Liver (tissue), 9 donors: ENCODE results near the gene TEX36. TPM values are rescaled to one million over a fixed set of nuclear protein-coding genes. Genes with fewer than 3 reads are reported as not detected.

Experiments used
- DNase-seq: peaks from one replicate; pipeline ENCODE4 v3.0.0-alpha.2; 2017; ENCODE audit warnings: low spot score
- H3K27ac ChIP-seq, 2 donors: one replicate each; pipeline ENCODE4 v1.7.0; 2013; ENCODE audit warnings: inconsistent platforms in 2 of 2, low read length in 2 of 2, control low read depth in 1 of 2, low read depth in 1 of 2, mild to moderate bottlenecking in 1 of 2
- H3K27me3 ChIP-seq, 4 donors: one replicate each; pipeline versions ENCODE4 v1.6.1 to v1.7.0; 2013; ENCODE audit warnings: low read length in 3 of 4, inconsistent platforms in 1 of 4, mild to moderate bottlenecking in 1 of 4, moderate library complexity in 1 of 4; ENCODE audit not compliant: control insufficient read depth in 4 of 4, insufficient read depth in 4 of 4
- H3K36me3 ChIP-seq, 4 donors: one replicate each; pipeline versions ENCODE4 v1.6.1 to v1.7.0; 2013; ENCODE audit warnings: low read length in 3 of 4, mild to moderate bottlenecking in 3 of 4, low read depth in 1 of 4, moderate library complexity in 1 of 4; ENCODE audit not compliant: control insufficient read depth in 4 of 4, insufficient read depth in 3 of 4
- H3K4me1 ChIP-seq, 4 donors: one replicate each; pipeline versions ENCODE4 v1.6.1 to v1.7.0; 2013; ENCODE audit warnings: low read length in 3 of 4, mild to moderate bottlenecking in 3 of 4, moderate library complexity in 1 of 4; ENCODE audit not compliant: control insufficient read depth in 4 of 4, insufficient read depth in 4 of 4
- H3K4me3 ChIP-seq, 3 donors: one replicate each; pipeline versions ENCODE4 v1.6.1 to v1.7.0; 2013; ENCODE audit warnings: low read length in 3 of 3, control low read depth in 1 of 3, low read depth in 1 of 3, mild to moderate bottlenecking in 1 of 3
- H3K9ac ChIP-seq, 2 donors: one replicate each; pipeline ENCODE4 v1.7.0; 2013; ENCODE audit warnings: low read length in 2 of 2, mild to moderate bottlenecking in 2 of 2, moderate library complexity in 2 of 2, control low read depth in 1 of 2, low read depth in 1 of 2
- H3K9me3 ChIP-seq, 4 donors: one replicate each; pipeline versions ENCODE4 v1.6.1 to v1.7.0; 2013; ENCODE audit warnings: low read length in 3 of 4; ENCODE audit not compliant: control insufficient read depth in 4 of 4
- EGR1 ChIP-seq, 2 donors: IDR thresholded peaks; 2 replicates each; pipeline ENCODE4 v1.6.1; 2016 to 2018; ENCODE audit warnings: antibody characterized with exemption in 2 of 2, low read depth in 2 of 2
- GABPA ChIP-seq, 2 donors: IDR thresholded peaks in 1 of 2; conservative IDR thresholded peaks in 1 of 2; 2 replicates each; pipeline ENCODE4 v1.6.1; 2016; ENCODE audit warnings: antibody characterized with exemption in 2 of 2, mild to moderate bottlenecking in 1 of 2, moderate library complexity in 1 of 2
- HNF4A ChIP-seq, 2 donors: conservative IDR thresholded peaks; 2 replicates each; pipeline ENCODE4 v1.6.1; 2016; ENCODE audit warnings: antibody characterized with exemption in 2 of 2, mild to moderate bottlenecking in 2 of 2
- HNF4G ChIP-seq: IDR thresholded peaks from 2 replicates; pipeline ENCODE4 v1.6.1; 2016; ENCODE audit warnings: antibody characterized with exemption
- JUND ChIP-seq, 2 donors: IDR thresholded peaks; 2 replicates each; pipeline ENCODE4 v1.6.1; 2016; ENCODE audit warnings: antibody characterized with exemption in 2 of 2
- MAX ChIP-seq: IDR thresholded peaks from 2 replicates; pipeline ENCODE4 v1.6.1; 2016; ENCODE audit warnings: antibody characterized with exemption
- NR2F2 ChIP-seq: IDR thresholded peaks from 2 replicates; pipeline ENCODE4 v1.6.1; 2016; ENCODE audit warnings: antibody characterized with exemption
- RAD21 ChIP-seq, 2 donors: IDR thresholded peaks; 2 replicates each; pipeline ENCODE4 v1.6.1; 2016; ENCODE audit warnings: antibody characterized with exemption in 2 of 2, mild to moderate bottlenecking in 2 of 2
- RXRA ChIP-seq, 2 donors: IDR thresholded peaks; 2 replicates each; pipeline ENCODE4 v1.6.1; 2017 to 2018; ENCODE audit warnings: antibody characterized with exemption in 2 of 2, mild to moderate bottlenecking in 1 of 2
- SP1 ChIP-seq: IDR thresholded peaks from 2 replicates; pipeline ENCODE4 v1.6.1; 2018; ENCODE audit warnings: antibody characterized with exemption, mild to moderate bottlenecking
- TAF1 ChIP-seq: conservative IDR thresholded peaks from 2 replicates; pipeline ENCODE4 v1.6.1; 2016; ENCODE audit warnings: antibody characterized with exemption, mild to moderate bottlenecking
- YY1 ChIP-seq: IDR thresholded peaks from 2 replicates; pipeline ENCODE4 v1.6.1; 2016; ENCODE audit warnings: antibody characterized with exemption, mild to moderate bottlenecking
- WGBS: extraction: QIAGEN DNeasy Blood & Tissue Kit; methylation state at CpG from one replicate; pipeline ENCODE4 v1.1.7; 2013; 5-methylcytosine and 5-hydroxymethylcytosine counted together
- polyA plus RNA-seq, 2 donors: library from polyadenylated mRNA; stranded (reverse) in 1 of 2; unstranded in 1 of 2; fragments of 200-250 nt in 1 of 2; fragments of >200 nt in 1 of 2; fragmentation: Nextera tagmentation in 1 of 2; extraction: Ambion mirVana in 1 of 2; gene quantifications; one replicate each; pipeline versions ENCODE4 v1.2.1 to v1.2.3, GENCODE V29; 2013 to 2015
- total RNA-seq, 2 donors: library from RNA; depleted of rRNA; stranded (reverse); fragments of >200 nt; gene quantifications; one replicate each; pipeline ENCODE4 v1.2.3, GENCODE V29; 2014
- TF ChIP-seq, protein P1 (sequence below): fragments of 150-350 bp; IDR thresholded peaks from 2 replicates; pipeline ENCODE4 v1.5.1; 2017; ENCODE audit warnings: improper control_type of control experiment, low read depth, low read length; ENCODE audit not compliant: missing input control
- TF ChIP-seq, protein P2 (sequence below): IDR thresholded peaks from 2 replicates; pipeline ENCODE4 v1.6.1; 2016; ENCODE audit warnings: antibody characterized with exemption, mild to moderate bottlenecking
- TF ChIP-seq, protein P3 (sequence below): IDR thresholded peaks from 2 replicates; pipeline ENCODE4 v1.6.1; 2016; ENCODE audit warnings: antibody characterized with exemption
- donor health status: healthy.
- donor health status: healthy.
- donor health status: healthy.
- donor health status: healthy.
- donor health status: healthy.

The TEX36 gene
- total and polyA plus RNA-seq, 4 donors = not detected

DNA sequence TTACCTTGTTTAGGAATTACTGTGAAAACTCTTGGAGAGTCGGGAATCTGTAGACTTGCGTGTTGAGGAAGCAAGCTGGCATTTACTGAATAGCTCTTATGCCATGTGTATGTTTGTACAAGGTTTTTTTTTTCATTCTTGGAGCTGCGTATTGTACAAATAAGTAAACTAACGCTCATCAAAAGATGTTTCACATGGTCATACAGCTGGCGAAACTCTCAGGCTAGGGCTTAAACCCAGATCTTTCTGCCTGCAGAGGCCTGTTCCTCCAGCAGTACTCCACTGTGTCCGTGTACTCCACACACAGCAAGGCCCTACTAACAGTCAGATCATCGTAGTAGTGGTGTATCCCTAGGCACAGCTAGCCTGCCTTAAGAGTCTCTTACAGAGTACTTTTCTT lies 44.0 kb upstream of the TEX36 start:
- Histone ChIP-seq H3K27ac (no peak overlapping the region), H3K9ac (no peak overlapping the region), H3K9me3 (no peaks in the 10 kb centered on the region), H3K36me3 (peaks cover 3 to 86% (median 79%) of the 10 kb centered on the region in 4 donors), H3K4me3 (no peak overlapping the region), H3K4me1 (no peaks in the 10 kb centered on the region), H3K27me3 (no peaks in the 10 kb centered on the region)
- DNase-seq = no peak
- no peak for TF ChIP-seq SP1
- no peak for TF ChIP-seq HNF4G
- TF ChIP-seq MAX = no peak
- no peak for TF ChIP-seq EGR1 (IDR thresholded peaks at IDR 0.05; ENCODE audit: low read depth in 2 of 2)
- TF ChIP-seq, protein P1, sequence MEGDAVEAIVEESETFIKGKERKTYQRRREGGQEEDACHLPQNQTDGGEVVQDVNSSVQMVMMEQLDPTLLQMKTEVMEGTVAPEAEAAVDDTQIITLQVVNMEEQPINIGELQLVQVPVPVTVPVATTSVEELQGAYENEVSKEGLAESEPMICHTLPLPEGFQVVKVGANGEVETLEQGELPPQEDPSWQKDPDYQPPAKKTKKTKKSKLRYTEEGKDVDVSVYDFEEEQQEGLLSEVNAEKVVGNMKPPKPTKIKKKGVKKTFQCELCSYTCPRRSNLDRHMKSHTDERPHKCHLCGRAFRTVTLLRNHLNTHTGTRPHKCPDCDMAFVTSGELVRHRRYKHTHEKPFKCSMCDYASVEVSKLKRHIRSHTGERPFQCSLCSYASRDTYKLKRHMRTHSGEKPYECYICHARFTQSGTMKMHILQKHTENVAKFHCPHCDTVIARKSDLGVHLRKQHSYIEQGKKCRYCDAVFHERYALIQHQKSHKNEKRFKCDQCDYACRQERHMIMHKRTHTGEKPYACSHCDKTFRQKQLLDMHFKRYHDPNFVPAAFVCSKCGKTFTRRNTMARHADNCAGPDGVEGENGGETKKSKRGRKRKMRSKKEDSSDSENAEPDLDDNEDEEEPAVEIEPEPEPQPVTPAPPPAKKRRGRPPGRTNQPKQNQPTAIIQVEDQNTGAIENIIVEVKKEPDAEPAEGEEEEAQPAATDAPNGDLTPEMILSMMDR = no peak
- 94% methylated on average over 7 of the region's 7 CpGs for WGBS

- 100% methylated on average over 1 of the region's 1 CpG for WGBS
- Histone ChIP-seq H3K4me1 (peaks cover 4 to 10% (median 7%) of the 10 kb centered on the region in 4 donors), H3K9ac (no peak overlapping the region), H3K4me3 (no peak overlapping the region), H3K27me3 (no peaks in the 10 kb centered on the region), H3K36me3 (peaks cover 0 to 52% (median 49%) of the 10 kb centered on the region in 4 donors), H3K27ac (no peak overlapping the region), H3K9me3 (no peaks in the 10 kb centered on the region)
- DNase-seq = no peak
- TF ChIP-seq, protein P2, sequence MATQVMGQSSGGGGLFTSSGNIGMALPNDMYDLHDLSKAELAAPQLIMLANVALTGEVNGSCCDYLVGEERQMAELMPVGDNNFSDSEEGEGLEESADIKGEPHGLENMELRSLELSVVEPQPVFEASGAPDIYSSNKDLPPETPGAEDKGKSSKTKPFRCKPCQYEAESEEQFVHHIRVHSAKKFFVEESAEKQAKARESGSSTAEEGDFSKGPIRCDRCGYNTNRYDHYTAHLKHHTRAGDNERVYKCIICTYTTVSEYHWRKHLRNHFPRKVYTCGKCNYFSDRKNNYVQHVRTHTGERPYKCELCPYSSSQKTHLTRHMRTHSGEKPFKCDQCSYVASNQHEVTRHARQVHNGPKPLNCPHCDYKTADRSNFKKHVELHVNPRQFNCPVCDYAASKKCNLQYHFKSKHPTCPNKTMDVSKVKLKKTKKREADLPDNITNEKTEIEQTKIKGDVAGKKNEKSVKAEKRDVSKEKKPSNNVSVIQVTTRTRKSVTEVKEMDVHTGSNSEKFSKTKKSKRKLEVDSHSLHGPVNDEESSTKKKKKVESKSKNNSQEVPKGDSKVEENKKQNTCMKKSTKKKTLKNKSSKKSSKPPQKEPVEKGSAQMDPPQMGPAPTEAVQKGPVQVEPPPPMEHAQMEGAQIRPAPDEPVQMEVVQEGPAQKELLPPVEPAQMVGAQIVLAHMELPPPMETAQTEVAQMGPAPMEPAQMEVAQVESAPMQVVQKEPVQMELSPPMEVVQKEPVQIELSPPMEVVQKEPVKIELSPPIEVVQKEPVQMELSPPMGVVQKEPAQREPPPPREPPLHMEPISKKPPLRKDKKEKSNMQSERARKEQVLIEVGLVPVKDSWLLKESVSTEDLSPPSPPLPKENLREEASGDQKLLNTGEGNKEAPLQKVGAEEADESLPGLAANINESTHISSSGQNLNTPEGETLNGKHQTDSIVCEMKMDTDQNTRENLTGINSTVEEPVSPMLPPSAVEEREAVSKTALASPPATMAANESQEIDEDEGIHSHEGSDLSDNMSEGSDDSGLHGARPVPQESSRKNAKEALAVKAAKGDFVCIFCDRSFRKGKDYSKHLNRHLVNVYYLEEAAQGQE = no peak
- TF ChIP-seq NR2F2 = no peak
- no peak for TF ChIP-seq GABPA (IDR thresholded peaks at IDR 0.05 in 1 of 2, conservative IDR thresholded peaks at IDR 0.05 in 1 of 2)
- TF ChIP-seq SP1 = no peak
These were observed 39.8 kb upstream of the TEX36 start for GRCh38 chr10:125722811-125723210.

GRCh38 chr10:125721035-125721434 lies 38.1 kb upstream of the TEX36 start:
- no peak overlapping the region for H3K4me3 ChIP-seq
- H3K27ac ChIP-seq = no peak overlapping the region
- H3K36me3 ChIP-seq = peaks cover 0 to 35% (median 33%) of the 10 kb centered on the region in 4 donors
- H3K4me1 ChIP-seq = peaks cover 4 to 10% (median 7%) of the 10 kb centered on the region in 4 donors
- WGBS = 92% methylated on average over 6 of the region's 6 CpGs
- peaks cover 0 to 3% (median 0%) of the 10 kb centered on the region in 4 donors for H3K9me3 ChIP-seq
- DNase-seq = no peak
- H3K9ac ChIP-seq = no peak overlapping the region
- no peaks in the 10 kb centered on the region for H3K27me3 ChIP-seq
- TF ChIP-seq RAD21 (IDR thresholded peaks at IDR 0.05) (no peak), SP1 (no peak), NR2F2 (no peak), EGR1 (IDR thresholded peaks at IDR 0.05; ENCODE audit: low read depth in 2 of 2) (no peak), HNF4A (conservative IDR thresholded peaks at IDR 0.05) (no peak), GABPA (IDR thresholded peaks at IDR 0.05 in 1 of 2, conservative IDR thresholded peaks at IDR 0.05 in 1 of 2) (no peak), HNF4G (no peak), RXRA (IDR thresholded peaks at IDR 0.05) (no peak), JUND (IDR thresholded peaks at IDR 0.05) (no peak), YY1 (no peak), TAF1 (no peak)
- TF ChIP-seq, protein P3, sequence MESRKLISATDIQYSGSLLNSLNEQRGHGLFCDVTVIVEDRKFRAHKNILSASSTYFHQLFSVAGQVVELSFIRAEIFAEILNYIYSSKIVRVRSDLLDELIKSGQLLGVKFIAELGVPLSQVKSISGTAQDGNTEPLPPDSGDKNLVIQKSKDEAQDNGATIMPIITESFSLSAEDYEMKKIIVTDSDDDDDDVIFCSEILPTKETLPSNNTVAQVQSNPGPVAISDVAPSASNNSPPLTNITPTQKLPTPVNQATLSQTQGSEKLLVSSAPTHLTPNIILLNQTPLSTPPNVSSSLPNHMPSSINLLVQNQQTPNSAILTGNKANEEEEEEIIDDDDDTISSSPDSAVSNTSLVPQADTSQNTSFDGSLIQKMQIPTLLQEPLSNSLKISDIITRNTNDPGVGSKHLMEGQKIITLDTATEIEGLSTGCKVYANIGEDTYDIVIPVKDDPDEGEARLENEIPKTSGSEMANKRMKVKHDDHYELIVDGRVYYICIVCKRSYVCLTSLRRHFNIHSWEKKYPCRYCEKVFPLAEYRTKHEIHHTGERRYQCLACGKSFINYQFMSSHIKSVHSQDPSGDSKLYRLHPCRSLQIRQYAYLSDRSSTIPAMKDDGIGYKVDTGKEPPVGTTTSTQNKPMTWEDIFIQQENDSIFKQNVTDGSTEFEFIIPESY = no peak
- TF ChIP-seq, protein P1 = no peak
